HCT116 (cell line): Measurements from ENCODE around the gene SLC25A21. TPM values are rescaled to one million over a fixed set of nuclear protein-coding genes. Genes with fewer than 3 reads are reported as not detected.

Source experiments
- ATAC-seq: fragments of 200-7000 bp; cut with Tn5 transposase; 2 replicates; pipeline ENCODE4 v1.9.1; 2020; ENCODE audit warnings: mild to moderate bottlenecking, moderate library complexity
- BruUV-seq: library from RNA; stranded (reverse); fragments of 400-500 nt; replicated peaks from 2 replicates; lab custom pipeline; 2021; lab: Mats Ljungman, UMichigan
- CTCF ChIA-PET: fragments of 300-600 bp; sonication (Branson Sonifier 250); formaldehyde crosslinking; loops from one replicate; lab custom pipeline; 2021; ENCODE audit warnings: antibody characterized with exemption; lab: Charles Lee
- POLR2A ChIA-PET: fragments of 300-600, 350-600 bp; sonication (Branson Sonifier 250); formaldehyde crosslinking; loops from one replicate; lab custom pipeline; 2021; ENCODE audit warnings: antibody characterized with exemption; lab: Charles Lee
- RAD21 ChIA-PET, 2 experiments: fragments of 300-600 bp; sonication (Branson Sonifier 250); formaldehyde crosslinking; loops; one replicate each; lab custom pipeline; 2023; ENCODE audit warnings: low total read pairs in 2 of 2; ENCODE audit not compliant: uncharacterized antibody in 2 of 2, unreplicated experiment in 2 of 2, low non-redundant PET in 1 of 2; lab: Charles Lee
- DNase-seq: peaks from one replicate; pipeline ENCODE4 v3.0.0-alpha.2; 2010; ENCODE audit warnings: low read depth, low spot score
- H2AFZ ChIP-seq: fragments of 200-600 bp; shearing (Covaris generic), sonication (generic); 2 replicates; pipeline ENCODE4 v1.6.1; 2017; ENCODE audit warnings: low read depth, mixed run types, mixed read lengths, antibody characterized with exemption, low read length; ENCODE audit not compliant: poor library complexity, severe bottlenecking
- H3K27ac ChIP-seq: 2 replicates; pipeline ENCODE4 v1.5.1; 2012; ENCODE audit warnings: low read depth, low read length
- H3K27me3 ChIP-seq: fragments of 200-600 bp; sonication (generic); 2 replicates; pipeline ENCODE4 v1.6.1; 2016; ENCODE audit warnings: mixed run types, low read length, mixed read lengths; ENCODE audit not compliant: insufficient read depth
- H3K36me3 ChIP-seq, 2 experiments: fragments of 200-500 bp in 1 of 2; fragments of 200-600 bp in 1 of 2; sonication (Bioruptor generic) in 1 of 2; sonication (generic) in 1 of 2; 2 replicates each; pipeline versions ENCODE4 v1.5.1 to v1.6.1; 2014 to 2016; ENCODE audit warnings: low read length in 2 of 2, inconsistent platforms in 1 of 2, mixed read lengths in 1 of 2, mixed run types in 1 of 2; ENCODE audit not compliant: insufficient read depth in 2 of 2, control insufficient read depth in 1 of 2
- H3K4me1 ChIP-seq, 2 experiments: fragments of 200-600 bp in 1 of 2; sonication (generic) in 1 of 2; 2 replicates each; pipeline versions ENCODE4 v1.5.1 to v1.6.1; 2012 to 2017; ENCODE audit warnings: low read length in 2 of 2, inconsistent platforms in 1 of 2, mild to moderate bottlenecking in 1 of 2, mixed read lengths in 1 of 2, mixed run types in 1 of 2, moderate library complexity in 1 of 2; ENCODE audit not compliant: insufficient read depth in 2 of 2, control insufficient read depth in 1 of 2
- H3K4me2 ChIP-seq: fragments of 200-600 bp; sonication (generic); 2 replicates; pipeline ENCODE4 v1.6.1; 2017; ENCODE audit warnings: mixed run types, low read length, mixed read lengths
- H3K4me3 ChIP-seq, 2 experiments: fragments of 200-600 bp in 1 of 2; sonication (generic) in 1 of 2; replicated peaks in 1 of 2; 2 replicates each; pipeline ENCODE4 v1.5.1; 2011 to 2016; ENCODE audit warnings: low read length in 2 of 2, control low read depth in 1 of 2, low read depth in 1 of 2, mild to moderate bottlenecking in 1 of 2, mixed read lengths in 1 of 2, mixed run types in 1 of 2
- H3K79me2 ChIP-seq: fragments of 200-600 bp; sonication (generic); 2 replicates; pipeline ENCODE4 v1.6.1; 2017; ENCODE audit warnings: mild to moderate bottlenecking, mixed run types, low read length, moderate library complexity, mixed read lengths; ENCODE audit not compliant: insufficient read depth
- H3K9ac ChIP-seq: fragments of 200-600 bp; sonication (generic); 2 replicates; pipeline ENCODE4 v1.6.1; 2016; ENCODE audit warnings: low read length, mixed read lengths
- H3K9me2 ChIP-seq: fragments of 200-600 bp; sonication (generic), shearing (Covaris generic); 2 replicates; pipeline ENCODE4 v1.6.1; 2017; ENCODE audit warnings: mixed run types, mild to moderate bottlenecking, moderate library complexity; ENCODE audit not compliant: insufficient read depth
- H3K9me3 ChIP-seq, 2 experiments: fragments of 200-500 bp in 1 of 2; fragments of 200-600 bp in 1 of 2; sonication (Bioruptor generic) in 1 of 2; sonication (generic) in 1 of 2; 2 replicates each; pipeline ENCODE4 v1.6.1; 2014 to 2017; ENCODE audit warnings: low read length in 2 of 2, mixed read lengths in 2 of 2, inconsistent platforms in 1 of 2, low read depth in 1 of 2, mild to moderate bottlenecking in 1 of 2, mixed run types in 1 of 2, moderate library complexity in 1 of 2; ENCODE audit not compliant: control insufficient read depth in 1 of 2, insufficient read depth in 1 of 2
- H4K20me1 ChIP-seq: fragments of 200-600 bp; sonication (generic), shearing (Covaris generic); 2 replicates; pipeline ENCODE4 v1.6.1; 2017; ENCODE audit warnings: mixed run types, mild to moderate bottlenecking, moderate library complexity; ENCODE audit not compliant: insufficient read depth
- CBX3 ChIP-seq: IDR thresholded peaks from 2 replicates; pipeline ENCODE4 v1.6.1; 2012; ENCODE audit warnings: low read depth
- EGR1 ChIP-seq: IDR thresholded peaks from 2 replicates; pipeline ENCODE4 v1.6.1; 2012; ENCODE audit warnings: low read depth
- ELF1 ChIP-seq: IDR thresholded peaks from 2 replicates; pipeline ENCODE4 v1.6.1; 2012; ENCODE audit warnings: low read depth, borderline replicate concordance
- EZH2 ChIP-seq: fragments of 200-600 bp; sonication (generic); IDR thresholded peaks from 2 replicates; pipeline ENCODE4 v1.6.1; 2017; ENCODE audit warnings: antibody characterized with exemption, mixed run types
- EZH2phosphoT487 ChIP-seq: fragments of 200-600 bp; IDR thresholded peaks from 2 replicates; pipeline ENCODE4 v1.6.1; 2018; ENCODE audit warnings: antibody characterized with exemption, borderline replicate concordance
- FOSL1 ChIP-seq: IDR thresholded peaks from 2 replicates; pipeline ENCODE4 v1.6.1; 2012; ENCODE audit warnings: low read depth
- POLR2A ChIP-seq: IDR thresholded peaks from 2 replicates; pipeline ENCODE4 v1.7.0; 2011; ENCODE audit warnings: borderline replicate concordance; ENCODE audit not compliant: insufficient read depth, insufficient read length; ENCODE audit errors: extremely low read depth
- POLR2AphosphoS5 ChIP-seq: IDR thresholded peaks from 2 replicates; pipeline ENCODE4 v1.6.1; 2011; ENCODE audit warnings: mild to moderate bottlenecking, low read depth, low read length, moderate library complexity
- SIN3A ChIP-seq: IDR thresholded peaks from 2 replicates; pipeline ENCODE4 v1.6.1; 2012; ENCODE audit warnings: low read depth
- SP1 ChIP-seq: IDR thresholded peaks from 2 replicates; pipeline ENCODE4 v1.6.1; 2012; ENCODE audit warnings: low read depth
- SRF ChIP-seq: IDR thresholded peaks from 2 replicates; pipeline ENCODE4 v1.6.1; 2012; ENCODE audit warnings: low read depth
- TCF7L2 ChIP-seq: IDR thresholded peaks from 2 replicates; pipeline ENCODE4 v1.7.0; 2011; ENCODE audit warnings: borderline replicate concordance, inconsistent platforms; ENCODE audit not compliant: insufficient read depth, insufficient read length; ENCODE audit errors: extremely low read depth
- ZFX ChIP-seq: fragments of 450-650 bp; IDR thresholded peaks from 2 replicates; pipeline ENCODE4 v1.6.1; 2017
- intact Hi-C: fragments of 100-400 bp; cut with micrococcal nuclease; formaldehyde crosslinking; loops from 2 replicates; pipeline ENCODE4 v1.10.0; 2022
- total RNA-seq: library from RNA; stranded (reverse); gene quantifications from one replicate; pipeline ENCODE4 v1.2.1, GENCODE V29; 2021; ENCODE audit not compliant: unreplicated experiment
- TF ChIP-seq, protein P1 (sequence below): IDR thresholded peaks from 2 replicates; pipeline ENCODE4 v1.6.1; 2011; ENCODE audit warnings: mild to moderate bottlenecking, low read length, moderate library complexity; ENCODE audit not compliant: insufficient replicate concordance; ENCODE audit errors: extremely low read depth
- TF ChIP-seq, protein P2 (sequence below), 3 experiments: fragments of 200-600 bp in 1 of 3; sonication (generic) in 1 of 3; IDR thresholded peaks in 2 of 3; conservative IDR thresholded peaks in 1 of 3; 2 replicates each; pipeline ENCODE4 v1.5.1; 2012 to 2017; ENCODE audit warnings: low read depth in 2 of 3, low read length in 2 of 3, antibody characterized with exemption in 1 of 3, borderline replicate concordance in 1 of 3, control low read depth in 1 of 3, mild to moderate bottlenecking in 1 of 3, mixed read lengths in 1 of 3, mixed run types in 1 of 3, moderate library complexity in 1 of 3; ENCODE audit not compliant: insufficient read depth in 1 of 3
- TF ChIP-seq, protein P3 (sequence below): IDR thresholded peaks from 2 replicates; pipeline ENCODE4 v1.6.1; 2012; ENCODE audit warnings: low read depth

Gene SLC25A21
- total RNA-seq, 1 experiment from 2014 or later: 3.5 TPM

GRCh38 chr14:36781897-36782296 lies 390.5 kb downstream of the SLC25A21 start:
- ATAC-seq (no peak), DNase-seq (no peak)
- ChIA-PET CTCF (no interaction called here), POLR2A (no interaction called here), RAD21 (no interaction called here)
- Histone ChIP-seq H3K4me2 (no peak overlapping the region), H4K20me1 (no peaks in the 10 kb centered on the region), H3K79me2 (no peaks in the 10 kb centered on the region), H3K9me2 (no peaks in the 10 kb centered on the region), H3K9me3 (no peaks in the 10 kb centered on the region), H3K27ac (no peak overlapping the region), H3K27me3 (no peaks in the 10 kb centered on the region), H3K4me3 (no peak overlapping the region), H3K4me1 (no peaks in the 10 kb centered on the region), H3K9ac (no peak overlapping the region), H2AFZ (no peak overlapping the region), H3K36me3 (no peaks in the 10 kb centered on the region)
- TF ChIP-seq SP1 (no peak), EGR1 (no peak), TCF7L2 (no peak), CBX3 (no peak), EZH2phosphoT487 (no peak), POLR2AphosphoS5 (no peak), FOSL1 (no peak), ELF1 (no peak), SRF (no peak), SIN3A (no peak), POLR2A (no peak), ZFX (no peak), EZH2 (no peak)
- TF ChIP-seq, protein P1, sequence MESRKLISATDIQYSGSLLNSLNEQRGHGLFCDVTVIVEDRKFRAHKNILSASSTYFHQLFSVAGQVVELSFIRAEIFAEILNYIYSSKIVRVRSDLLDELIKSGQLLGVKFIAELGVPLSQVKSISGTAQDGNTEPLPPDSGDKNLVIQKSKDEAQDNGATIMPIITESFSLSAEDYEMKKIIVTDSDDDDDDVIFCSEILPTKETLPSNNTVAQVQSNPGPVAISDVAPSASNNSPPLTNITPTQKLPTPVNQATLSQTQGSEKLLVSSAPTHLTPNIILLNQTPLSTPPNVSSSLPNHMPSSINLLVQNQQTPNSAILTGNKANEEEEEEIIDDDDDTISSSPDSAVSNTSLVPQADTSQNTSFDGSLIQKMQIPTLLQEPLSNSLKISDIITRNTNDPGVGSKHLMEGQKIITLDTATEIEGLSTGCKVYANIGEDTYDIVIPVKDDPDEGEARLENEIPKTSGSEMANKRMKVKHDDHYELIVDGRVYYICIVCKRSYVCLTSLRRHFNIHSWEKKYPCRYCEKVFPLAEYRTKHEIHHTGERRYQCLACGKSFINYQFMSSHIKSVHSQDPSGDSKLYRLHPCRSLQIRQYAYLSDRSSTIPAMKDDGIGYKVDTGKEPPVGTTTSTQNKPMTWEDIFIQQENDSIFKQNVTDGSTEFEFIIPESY: no peak
- TF ChIP-seq, protein P2, sequence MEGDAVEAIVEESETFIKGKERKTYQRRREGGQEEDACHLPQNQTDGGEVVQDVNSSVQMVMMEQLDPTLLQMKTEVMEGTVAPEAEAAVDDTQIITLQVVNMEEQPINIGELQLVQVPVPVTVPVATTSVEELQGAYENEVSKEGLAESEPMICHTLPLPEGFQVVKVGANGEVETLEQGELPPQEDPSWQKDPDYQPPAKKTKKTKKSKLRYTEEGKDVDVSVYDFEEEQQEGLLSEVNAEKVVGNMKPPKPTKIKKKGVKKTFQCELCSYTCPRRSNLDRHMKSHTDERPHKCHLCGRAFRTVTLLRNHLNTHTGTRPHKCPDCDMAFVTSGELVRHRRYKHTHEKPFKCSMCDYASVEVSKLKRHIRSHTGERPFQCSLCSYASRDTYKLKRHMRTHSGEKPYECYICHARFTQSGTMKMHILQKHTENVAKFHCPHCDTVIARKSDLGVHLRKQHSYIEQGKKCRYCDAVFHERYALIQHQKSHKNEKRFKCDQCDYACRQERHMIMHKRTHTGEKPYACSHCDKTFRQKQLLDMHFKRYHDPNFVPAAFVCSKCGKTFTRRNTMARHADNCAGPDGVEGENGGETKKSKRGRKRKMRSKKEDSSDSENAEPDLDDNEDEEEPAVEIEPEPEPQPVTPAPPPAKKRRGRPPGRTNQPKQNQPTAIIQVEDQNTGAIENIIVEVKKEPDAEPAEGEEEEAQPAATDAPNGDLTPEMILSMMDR (IDR thresholded peaks at IDR 0.05 in 2 of 3, conservative IDR thresholded peaks at IDR 0.05 in 1 of 3; ENCODE audit: borderline replicate concordance in 1 of 3, insufficient read depth in 1 of 3, low read depth in 2 of 3, low read length in 2 of 3): no peak
- TF ChIP-seq, protein P3, sequence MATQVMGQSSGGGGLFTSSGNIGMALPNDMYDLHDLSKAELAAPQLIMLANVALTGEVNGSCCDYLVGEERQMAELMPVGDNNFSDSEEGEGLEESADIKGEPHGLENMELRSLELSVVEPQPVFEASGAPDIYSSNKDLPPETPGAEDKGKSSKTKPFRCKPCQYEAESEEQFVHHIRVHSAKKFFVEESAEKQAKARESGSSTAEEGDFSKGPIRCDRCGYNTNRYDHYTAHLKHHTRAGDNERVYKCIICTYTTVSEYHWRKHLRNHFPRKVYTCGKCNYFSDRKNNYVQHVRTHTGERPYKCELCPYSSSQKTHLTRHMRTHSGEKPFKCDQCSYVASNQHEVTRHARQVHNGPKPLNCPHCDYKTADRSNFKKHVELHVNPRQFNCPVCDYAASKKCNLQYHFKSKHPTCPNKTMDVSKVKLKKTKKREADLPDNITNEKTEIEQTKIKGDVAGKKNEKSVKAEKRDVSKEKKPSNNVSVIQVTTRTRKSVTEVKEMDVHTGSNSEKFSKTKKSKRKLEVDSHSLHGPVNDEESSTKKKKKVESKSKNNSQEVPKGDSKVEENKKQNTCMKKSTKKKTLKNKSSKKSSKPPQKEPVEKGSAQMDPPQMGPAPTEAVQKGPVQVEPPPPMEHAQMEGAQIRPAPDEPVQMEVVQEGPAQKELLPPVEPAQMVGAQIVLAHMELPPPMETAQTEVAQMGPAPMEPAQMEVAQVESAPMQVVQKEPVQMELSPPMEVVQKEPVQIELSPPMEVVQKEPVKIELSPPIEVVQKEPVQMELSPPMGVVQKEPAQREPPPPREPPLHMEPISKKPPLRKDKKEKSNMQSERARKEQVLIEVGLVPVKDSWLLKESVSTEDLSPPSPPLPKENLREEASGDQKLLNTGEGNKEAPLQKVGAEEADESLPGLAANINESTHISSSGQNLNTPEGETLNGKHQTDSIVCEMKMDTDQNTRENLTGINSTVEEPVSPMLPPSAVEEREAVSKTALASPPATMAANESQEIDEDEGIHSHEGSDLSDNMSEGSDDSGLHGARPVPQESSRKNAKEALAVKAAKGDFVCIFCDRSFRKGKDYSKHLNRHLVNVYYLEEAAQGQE: no peak
- BruUV-seq: no TSS peak
- intact Hi-C loops: no loop called here
